PFSK-1 (cell line): Measurements from ENCODE around the gene DYRK1A.

ENCODE experiments used
- FOXP2 ChIP-seq: optimal IDR thresholded peaks from 2 replicates; pipeline ENCODE3; 2011; ENCODE audit warnings: borderline replicate concordance, control low read depth, inconsistent platforms; ENCODE audit not compliant: insufficient read depth; ENCODE audit errors: extremely low read length, extremely low read depth
- POLR2AphosphoS5 ChIP-seq: IDR thresholded peaks from 2 replicates; pipeline ENCODE4 v1.6.1; 2012; ENCODE audit warnings: low read depth, mild to moderate bottlenecking, control low read depth, low read length, moderate library complexity
- SIN3A ChIP-seq: IDR thresholded peaks from 2 replicates; pipeline ENCODE4 v1.6.1; 2012; ENCODE audit warnings: mild to moderate bottlenecking, low read length, moderate library complexity, borderline replicate concordance; ENCODE audit not compliant: insufficient read depth
- TAF1 ChIP-seq: IDR thresholded peaks from 2 replicates; pipeline ENCODE4 v1.6.1; 2012; ENCODE audit warnings: low read length, control low read depth, borderline replicate concordance; ENCODE audit not compliant: insufficient read depth
- TF ChIP-seq, protein P1 (sequence below), 2 experiments: IDR thresholded peaks; 2 replicates each; pipeline versions ENCODE4 v1.6.1 to v1.8.0; 2011 to 2012; ENCODE audit warnings: low read depth in 2 of 2, low read length in 2 of 2, control low read depth in 1 of 2, inconsistent platforms in 1 of 2, mild to moderate bottlenecking in 1 of 2, moderate library complexity in 1 of 2; ENCODE audit not compliant: insufficient read depth in 1 of 2

DYRK1A gene

DNA sequence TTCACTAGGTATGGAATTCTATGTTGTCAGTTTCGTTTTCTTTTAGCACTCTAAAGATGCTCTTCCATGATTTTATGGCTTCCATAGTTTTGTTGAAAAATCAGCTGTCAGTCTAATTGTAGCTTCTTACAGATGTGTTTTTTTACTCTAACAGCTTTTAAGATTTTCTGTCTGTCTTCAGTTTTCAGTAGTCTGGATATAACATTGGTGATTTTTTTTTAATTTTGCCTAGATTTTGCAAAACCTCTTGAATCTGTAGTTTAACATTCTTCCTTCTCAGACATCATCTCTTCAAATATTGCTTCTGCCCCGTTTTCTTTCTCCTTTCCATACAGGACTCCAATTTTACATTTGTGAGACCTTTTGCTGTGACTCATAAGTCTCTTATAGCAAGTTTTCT, 17.9 kb upstream of the DYRK1A start:
- TF ChIP-seq FOXP2: no peak
- TF ChIP-seq POLR2AphosphoS5: no peak
- TF ChIP-seq TAF1: no peak
- TF ChIP-seq, protein P1, sequence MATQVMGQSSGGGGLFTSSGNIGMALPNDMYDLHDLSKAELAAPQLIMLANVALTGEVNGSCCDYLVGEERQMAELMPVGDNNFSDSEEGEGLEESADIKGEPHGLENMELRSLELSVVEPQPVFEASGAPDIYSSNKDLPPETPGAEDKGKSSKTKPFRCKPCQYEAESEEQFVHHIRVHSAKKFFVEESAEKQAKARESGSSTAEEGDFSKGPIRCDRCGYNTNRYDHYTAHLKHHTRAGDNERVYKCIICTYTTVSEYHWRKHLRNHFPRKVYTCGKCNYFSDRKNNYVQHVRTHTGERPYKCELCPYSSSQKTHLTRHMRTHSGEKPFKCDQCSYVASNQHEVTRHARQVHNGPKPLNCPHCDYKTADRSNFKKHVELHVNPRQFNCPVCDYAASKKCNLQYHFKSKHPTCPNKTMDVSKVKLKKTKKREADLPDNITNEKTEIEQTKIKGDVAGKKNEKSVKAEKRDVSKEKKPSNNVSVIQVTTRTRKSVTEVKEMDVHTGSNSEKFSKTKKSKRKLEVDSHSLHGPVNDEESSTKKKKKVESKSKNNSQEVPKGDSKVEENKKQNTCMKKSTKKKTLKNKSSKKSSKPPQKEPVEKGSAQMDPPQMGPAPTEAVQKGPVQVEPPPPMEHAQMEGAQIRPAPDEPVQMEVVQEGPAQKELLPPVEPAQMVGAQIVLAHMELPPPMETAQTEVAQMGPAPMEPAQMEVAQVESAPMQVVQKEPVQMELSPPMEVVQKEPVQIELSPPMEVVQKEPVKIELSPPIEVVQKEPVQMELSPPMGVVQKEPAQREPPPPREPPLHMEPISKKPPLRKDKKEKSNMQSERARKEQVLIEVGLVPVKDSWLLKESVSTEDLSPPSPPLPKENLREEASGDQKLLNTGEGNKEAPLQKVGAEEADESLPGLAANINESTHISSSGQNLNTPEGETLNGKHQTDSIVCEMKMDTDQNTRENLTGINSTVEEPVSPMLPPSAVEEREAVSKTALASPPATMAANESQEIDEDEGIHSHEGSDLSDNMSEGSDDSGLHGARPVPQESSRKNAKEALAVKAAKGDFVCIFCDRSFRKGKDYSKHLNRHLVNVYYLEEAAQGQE (IDR thresholded peaks at IDR 0.05; ENCODE audit: insufficient read depth in 1 of 2, low read depth in 2 of 2, low read length in 2 of 2): no peak
- no peak for TF ChIP-seq SIN3A

DNA sequence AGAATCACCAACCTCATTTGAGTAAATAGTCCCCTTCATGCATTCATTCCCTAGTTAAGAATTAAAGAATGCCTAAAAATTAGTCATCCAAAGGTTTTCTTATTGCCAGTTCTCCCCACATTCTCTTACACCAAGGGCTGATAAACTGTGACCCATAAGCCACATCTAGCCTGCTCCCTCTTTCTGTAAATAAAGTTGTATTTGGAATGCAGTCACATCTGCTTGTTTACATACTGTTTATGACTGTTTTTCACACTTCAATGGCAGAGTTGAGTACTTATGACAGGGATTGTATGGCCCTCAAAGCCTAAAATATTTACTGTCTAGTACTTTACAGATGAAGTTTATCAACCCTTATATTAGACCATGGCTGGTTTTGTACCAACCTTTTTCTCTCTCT, 16.1 kb upstream of the DYRK1A start:
- TF ChIP-seq FOXP2: no peak
- TF ChIP-seq SIN3A: no peak
- TF ChIP-seq POLR2AphosphoS5: no peak
- no peak for TF ChIP-seq TAF1
- TF ChIP-seq, protein P1 (IDR thresholded peaks at IDR 0.05; ENCODE audit: insufficient read depth in 1 of 2, low read depth in 2 of 2, low read length in 2 of 2): no peak

DNA sequence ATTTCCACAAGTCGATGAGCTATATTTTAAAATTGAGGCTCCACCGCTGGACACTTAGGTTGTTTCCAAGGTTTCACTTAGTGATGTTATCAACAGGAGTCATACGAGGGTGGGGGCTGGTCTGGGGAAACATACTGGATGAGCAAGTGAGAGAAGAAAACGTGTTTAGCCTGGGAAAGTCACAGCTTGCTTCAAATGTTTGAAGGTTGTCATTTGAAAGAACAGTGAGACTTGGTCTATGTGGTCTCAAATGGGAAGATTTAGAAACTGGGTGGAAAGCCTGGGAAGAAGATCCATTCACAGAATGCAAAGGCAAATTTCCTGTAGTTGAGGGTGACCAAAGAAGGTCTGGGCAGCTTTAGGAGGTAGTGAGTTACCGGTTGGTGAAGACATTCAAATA, 9.9 kb upstream of the DYRK1A start:
- no peak for TF ChIP-seq FOXP2
- TF ChIP-seq TAF1: no peak
- TF ChIP-seq POLR2AphosphoS5: no peak
- no peak for TF ChIP-seq SIN3A
- TF ChIP-seq, protein P1 (IDR thresholded peaks at IDR 0.05; ENCODE audit: insufficient read depth in 1 of 2, low read depth in 2 of 2, low read length in 2 of 2): no peak

DNA sequence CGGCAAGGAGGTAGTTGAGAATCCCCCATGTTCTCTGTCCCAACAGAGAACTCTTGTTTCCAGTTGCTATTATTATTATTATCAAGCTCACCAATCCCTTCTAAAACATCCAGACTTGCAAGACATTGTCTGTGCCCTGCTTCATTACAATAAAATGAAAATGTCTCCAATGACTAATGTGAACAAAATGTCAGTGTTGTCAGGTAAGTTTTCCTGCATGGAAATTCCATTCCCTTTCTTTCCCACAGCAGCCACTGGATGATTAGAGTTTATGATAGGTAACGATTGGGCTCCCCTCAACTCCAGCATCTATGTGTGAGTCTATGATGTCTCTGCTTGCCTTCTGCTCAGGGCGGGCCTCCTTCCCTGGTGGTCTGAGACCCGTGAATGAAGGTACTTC, 8.9 kb upstream of the DYRK1A start:
- TF ChIP-seq, protein P1 (IDR thresholded peaks at IDR 0.05; ENCODE audit: insufficient read depth in 1 of 2, low read depth in 2 of 2, low read length in 2 of 2): no peak
- TF ChIP-seq TAF1 (no peak), SIN3A (no peak), FOXP2 (no peak), POLR2AphosphoS5 (no peak)

DNA sequence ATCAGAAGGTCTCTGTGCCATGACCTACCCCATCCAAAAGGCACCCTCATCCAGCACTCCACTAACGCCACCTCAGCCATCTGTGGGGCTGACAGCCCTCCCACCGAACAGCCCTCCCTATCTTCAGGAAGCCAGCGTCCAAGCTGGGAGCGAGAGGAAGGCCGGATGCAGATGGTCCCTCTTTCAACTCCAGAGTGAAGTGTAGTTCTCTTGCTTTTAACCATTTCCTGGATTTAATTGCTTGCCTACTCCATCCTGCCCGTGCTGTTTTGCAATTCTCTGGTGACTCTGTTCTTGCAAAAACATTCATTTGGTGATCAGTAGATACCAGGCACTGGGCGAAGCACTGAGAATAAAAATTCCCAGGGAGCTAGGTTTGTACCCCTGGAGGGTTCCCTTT, 8.2 kb upstream of the DYRK1A start:
- TF ChIP-seq, protein P1 (IDR thresholded peaks at IDR 0.05; ENCODE audit: insufficient read depth in 1 of 2, low read depth in 2 of 2, low read length in 2 of 2): no peak
- no peak for TF ChIP-seq FOXP2
- no peak for TF ChIP-seq SIN3A
